Right lung (tissue), 5 donors: Measurements from ENCODE around the gene ASPHD2. TPM values are rescaled to one million over a fixed set of nuclear protein-coding genes. Genes with fewer than 3 reads are reported as not detected.

Experiments used
- DNase-seq, 2 donors: peaks; one replicate each; pipeline ENCODE4 v3.0.0-alpha.2; 2013
- polyA plus RNA-seq, 5 donors: library from polyadenylated mRNA; unstranded; fragments of 120-200 nt; gene quantifications; one replicate each; pipeline versions ENCODE4 v1.2.1 to v1.2.3, GENCODE V29; 2013; ENCODE audit warnings: inconsistent platforms in 1 of 5, low replicate concordance in 1 of 5; ENCODE audit not compliant: insufficient read length in 5 of 5, insufficient read depth in 1 of 5

The ASPHD2 gene
- polyA plus RNA-seq, 5 donors: 0.40 to 0.96 (median 0.63) TPM

DNA sequence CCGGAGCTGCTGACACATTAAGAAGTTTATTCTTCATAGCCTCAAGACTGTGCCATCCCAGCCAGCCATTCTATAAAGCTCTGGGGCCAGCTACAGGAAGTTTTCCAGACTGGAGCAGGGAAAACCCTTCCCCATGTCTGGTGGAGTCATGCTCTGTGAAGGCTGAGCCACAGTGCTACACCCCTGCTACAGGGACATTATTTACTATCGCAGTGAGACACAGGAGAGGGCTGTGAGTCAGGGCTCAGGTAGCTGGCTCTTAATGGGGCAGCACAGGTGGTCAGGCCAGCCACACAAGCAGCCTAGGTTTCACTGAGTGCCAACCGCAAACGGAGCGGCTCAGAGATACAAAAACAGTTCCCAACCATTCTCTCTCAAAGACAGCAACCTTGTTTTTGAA, 42.5 kb downstream of the ASPHD2 start:
- no peak for DNase-seq

DNA sequence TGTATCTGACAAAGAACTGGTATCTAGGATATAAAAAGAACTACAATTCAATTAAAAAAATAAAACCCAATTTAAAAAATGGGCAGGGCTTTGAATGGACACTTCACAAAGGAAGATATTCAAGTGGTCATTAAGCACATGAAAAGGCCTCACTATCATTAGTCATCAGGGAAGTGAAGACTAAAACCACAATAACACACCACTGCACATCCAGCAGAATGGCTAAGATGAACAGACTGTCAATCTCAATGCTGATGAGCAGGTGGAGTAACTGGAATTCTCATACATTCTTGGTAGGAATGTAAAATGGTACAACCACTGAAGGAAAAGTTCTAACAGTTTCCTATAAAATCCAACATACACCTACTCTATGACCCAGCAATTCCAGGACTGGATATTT, 45.6 kb downstream of the ASPHD2 start:
- DNase-seq: no peak

DNA sequence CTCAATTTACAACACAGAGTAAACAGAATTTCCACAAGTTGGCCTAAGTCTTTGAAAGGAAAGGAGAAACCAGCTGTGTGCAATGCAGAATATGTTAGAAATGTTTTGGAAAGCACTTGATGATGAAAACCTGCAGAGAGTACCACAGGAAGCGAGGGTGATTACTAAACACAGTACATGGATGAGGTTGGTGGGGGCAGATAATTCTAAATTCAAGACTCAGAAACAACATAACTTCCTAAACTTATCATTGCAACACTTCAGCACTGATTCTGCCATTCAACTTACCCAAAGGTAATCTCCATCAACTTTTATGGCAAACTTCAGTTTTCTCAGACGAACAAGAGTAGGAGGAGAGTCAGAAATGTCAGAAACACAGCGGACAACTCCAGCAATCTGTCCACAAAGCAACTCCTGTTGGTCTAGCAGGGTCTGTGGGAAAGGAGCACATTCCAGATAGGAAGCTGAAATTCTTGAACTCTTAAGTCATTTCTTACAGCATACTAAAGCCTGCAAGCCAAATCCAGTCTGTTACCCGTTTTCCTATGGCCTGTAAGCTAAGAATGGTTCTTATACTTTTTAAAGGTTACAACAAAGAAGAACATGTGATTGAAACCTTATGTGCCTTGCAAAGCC, 47.8 kb downstream of the ASPHD2 start:
- no peak for DNase-seq

- DNase-seq: no peak
Observed at GRCh38 chr22:26477341-26477731, 48.3 kb downstream of the ASPHD2 start.

- no peak for DNase-seq
Observed at GRCh38 chr22:26479043-26479791, 50.2 kb downstream of the ASPHD2 start.

DNA sequence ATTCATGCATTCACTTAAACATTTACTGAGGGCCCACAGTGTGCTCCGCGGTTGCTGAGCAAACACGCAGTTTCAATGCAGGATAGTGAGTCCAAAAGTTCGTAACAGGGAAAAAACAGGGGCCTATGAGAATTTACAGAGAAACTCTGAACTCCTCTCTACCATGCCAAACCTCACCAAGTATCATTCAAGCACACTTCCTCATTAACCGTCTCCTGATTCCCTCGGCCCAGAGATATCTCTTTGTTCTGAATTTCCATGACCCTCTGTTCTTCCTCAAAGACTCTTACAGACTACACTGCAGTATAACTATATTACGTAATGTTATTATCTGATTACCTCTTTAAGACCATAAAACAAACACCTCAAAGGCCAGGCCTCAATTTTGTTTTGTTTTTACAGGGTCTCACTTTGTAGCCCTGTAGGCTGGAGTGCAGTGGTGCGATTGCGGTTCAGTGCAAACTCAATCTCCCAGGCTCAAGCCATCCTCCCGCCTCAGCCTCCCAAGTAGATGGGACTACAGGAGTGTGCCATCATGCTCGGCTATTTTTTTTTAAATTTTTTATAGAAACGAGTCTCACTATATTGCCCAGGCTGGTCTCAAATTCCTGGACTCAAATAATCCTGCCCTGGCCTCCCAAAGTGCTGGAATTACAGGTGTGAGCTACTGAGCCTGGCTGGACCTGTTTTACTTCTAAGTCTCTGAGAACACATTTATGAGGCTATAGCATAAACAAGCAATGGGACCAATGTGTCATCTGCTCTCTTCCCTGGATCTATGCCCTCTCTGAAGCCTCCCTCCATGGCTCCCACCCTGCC, 50.9 kb downstream of the ASPHD2 start:
- no peak for DNase-seq

- DNase-seq: no peak
Observed at GRCh38 chr22:26480611-26480932, 51.5 kb downstream of the ASPHD2 start.

DNA sequence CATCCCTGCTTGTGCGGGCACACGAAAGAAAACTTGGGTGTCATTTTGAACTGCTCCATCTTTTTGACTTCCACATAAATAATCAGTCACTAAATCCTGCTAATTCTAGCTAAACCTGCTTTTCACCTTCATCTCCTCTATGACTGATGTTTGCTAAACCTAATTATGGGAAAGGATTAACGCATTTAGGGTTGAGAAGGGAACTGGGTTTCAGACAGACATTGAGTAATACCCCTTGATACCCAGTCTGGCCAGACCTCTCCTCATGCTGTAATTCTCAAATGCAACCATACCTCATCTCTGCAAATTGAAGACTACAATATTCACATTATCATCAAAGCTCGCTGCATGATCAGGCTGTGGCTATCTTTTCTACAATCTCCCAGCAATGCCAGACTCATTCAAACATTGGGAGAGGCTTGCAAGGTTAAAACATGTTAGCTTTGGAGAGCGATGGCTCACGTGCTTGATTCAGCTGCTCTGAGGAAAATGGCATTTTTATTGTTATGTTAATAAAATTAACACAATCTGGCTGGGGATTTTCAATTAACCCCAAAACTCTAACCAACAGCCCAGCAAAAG, 52.1 kb downstream of the ASPHD2 start:
- DNase-seq: no peak

- DNase-seq: no peak
Observed at GRCh38 chr22:26481694-26482093, 52.6 kb downstream of the ASPHD2 start.

DNA sequence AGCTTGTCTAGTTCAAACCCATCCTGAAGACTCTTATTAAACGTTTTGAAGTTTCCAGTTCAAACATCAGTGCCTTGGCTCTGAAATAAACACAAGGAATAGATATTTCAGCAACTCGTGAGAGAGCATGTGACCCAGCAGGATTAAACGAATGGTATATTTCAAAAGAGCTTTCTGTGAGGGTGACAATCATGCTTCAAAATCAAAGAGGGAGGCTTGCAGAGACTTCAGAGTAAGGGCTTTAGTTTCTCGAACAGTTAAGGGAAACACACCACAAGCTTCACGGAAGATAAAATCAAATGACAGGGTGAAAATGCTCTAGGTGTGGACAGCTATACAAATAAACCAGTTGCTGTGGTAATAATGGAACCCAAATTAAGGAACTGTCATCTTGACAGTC, 53.1 kb downstream of the ASPHD2 start:
- DNase-seq: no peak

GRCh38 chr22:26483043-26483438, 54.0 kb downstream of the ASPHD2 start:
- DNase-seq: peak in 1 of 2 donors; percentile 16

GRCh38 chr22:26483439-26484359, 54.6 kb downstream of the ASPHD2 start, which contains the start of the genes HPS4 and SRRD:
Gene HPS4, minus strand, starts transcription at chr22:26483783. Its CDS starts 2,021 bp downstream, at chr22:26481762.
Gene SRRD, plus strand, starts transcription at chr22:26483877. Its CDS starts 14 bp downstream, at chr22:26483891.
- DNase-seq: peak; percentile 90 to 92

DNA sequence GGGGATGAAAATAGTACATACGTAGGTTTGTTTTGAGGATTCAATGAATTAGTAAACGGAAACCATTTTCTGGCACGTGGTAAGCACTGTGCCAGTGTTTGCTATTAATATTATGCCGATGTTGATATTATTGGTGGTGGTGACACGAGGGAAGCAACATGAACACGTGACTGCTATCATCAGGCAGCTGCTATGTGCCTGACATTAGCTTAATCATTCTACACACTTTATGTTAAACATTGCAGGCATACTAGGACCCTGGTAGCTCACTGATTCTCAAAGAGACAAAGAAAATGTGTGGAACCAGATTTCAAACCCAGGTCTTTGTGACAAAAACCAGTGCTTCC, 55.3 kb downstream of the ASPHD2 start:
- no peak for DNase-seq

DNA sequence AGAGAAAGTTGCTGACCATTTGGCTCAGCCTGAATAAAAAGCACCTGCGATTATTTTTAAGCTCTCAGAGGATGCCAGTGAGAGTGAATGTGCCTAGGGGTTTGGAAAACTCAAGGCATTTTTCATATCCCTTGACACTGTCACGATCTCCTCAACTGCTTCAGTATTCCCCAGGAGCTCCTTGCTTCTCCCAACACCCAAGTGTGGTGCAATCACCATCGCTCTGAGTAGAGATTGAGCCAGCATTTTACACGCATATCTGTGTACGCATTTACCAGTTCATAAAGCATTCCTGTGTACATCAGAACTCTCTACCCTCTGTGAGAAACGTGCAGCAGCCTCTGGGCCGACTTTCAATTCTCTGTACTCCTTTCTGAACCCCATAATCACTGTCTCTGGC, 56.0 kb downstream of the ASPHD2 start:
- DNase-seq: no peak

- DNase-seq: no peak
Observed at GRCh38 chr22:26485806-26486390, 56.8 kb downstream of the ASPHD2 start.

- DNase-seq: no peak
Observed at GRCh38 chr22:26486394-26486793, 57.3 kb downstream of the ASPHD2 start.

DNA sequence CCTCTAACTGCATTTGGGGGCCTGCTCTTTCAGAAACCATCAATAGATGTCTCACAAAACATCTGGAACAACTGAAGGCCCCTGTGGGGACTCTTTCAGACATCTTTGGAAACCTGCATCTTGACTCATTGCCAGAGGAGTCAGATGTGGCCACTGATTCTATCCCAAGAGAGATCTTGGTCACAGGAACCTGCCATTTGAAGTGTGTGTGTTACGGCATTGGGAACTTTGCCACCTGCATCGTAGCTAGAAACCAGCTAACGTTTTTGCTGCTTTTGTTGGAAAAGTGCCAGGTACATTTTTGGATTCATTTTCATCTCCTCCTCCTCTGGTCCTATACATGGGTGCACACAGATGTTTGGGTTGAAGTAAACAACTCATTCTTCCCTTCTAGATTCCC, 58.9 kb downstream of the ASPHD2 start:
- DNase-seq: no peak

GRCh38 chr22:26489447-26490036, 60.5 kb downstream of the ASPHD2 start:
- DNase-seq: no peak

DNA sequence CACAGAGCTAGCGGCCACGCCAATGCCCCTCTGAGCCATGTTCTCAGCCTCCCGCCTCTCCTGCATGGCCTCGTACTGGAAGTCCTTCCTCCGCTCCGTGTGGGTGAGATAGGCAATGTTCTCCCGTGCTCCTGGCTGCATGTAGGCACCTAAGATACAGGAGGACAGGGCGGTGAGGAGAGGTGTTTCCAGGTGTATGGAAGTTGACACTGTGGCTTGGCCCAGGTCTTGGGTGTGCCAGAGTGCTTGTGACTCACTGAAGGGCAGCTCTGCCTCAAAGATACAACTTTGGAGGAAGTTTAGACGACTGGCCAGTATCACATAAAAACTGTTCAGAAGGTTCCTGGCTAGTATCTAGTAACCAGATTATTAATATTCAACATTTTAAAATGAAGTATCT, 63.2 kb downstream of the ASPHD2 start:
- no peak for DNase-seq

- no peak for DNase-seq
Observed at GRCh38 chr22:26494506-26494905, 65.4 kb downstream of the ASPHD2 start.
